Pancreas (tissue), 10 donors: ENCODE measurements around the gene KCNAB2. TPM values are rescaled to one million over a fixed set of nuclear protein-coding genes. Genes with fewer than 3 reads are reported as not detected.

ENCODE experiments used
- ATAC-seq, 4 donors: fragments of 200-7000 bp; cut with Tn5 transposase; one replicate each; pipeline versions ENCODE4 v1.8.0 to v1.9.1; 2020; ENCODE audit warnings: mild to moderate bottlenecking in 4 of 4, moderate library complexity in 4 of 4
- DNase-seq, 6 donors: peaks; one replicate each; pipeline ENCODE4 v3.0.0-alpha.2; 2020
- FAIRE-seq: peaks from 2 replicates; lab custom pipeline; 2012; peaks lifted over from hg19 to GRCh38; lab: Jason Lieb, UNC
- H3K27ac ChIP-seq, 4 donors: fragments of 200-600 bp; sonication (generic); 1 replicate in 3 of 4; 2 replicates in 1 of 4; pipeline versions ENCODE4 v1.5.0 to v1.8.0; 2020
- H3K27me3 ChIP-seq, 4 donors: fragments of 200-600 bp; one replicate each; pipeline ENCODE4 v1.8.0; 2021
- H3K36me3 ChIP-seq, 3 donors: fragments of 200-600 bp; sonication (generic) in 1 of 3; one replicate each; pipeline versions ENCODE4 v1.5.0 to v1.8.0; 2020 to 2021
- H3K4me1 ChIP-seq, 3 donors: fragments of 200-600 bp; one replicate each; pipeline ENCODE4 v1.8.0; 2021
- H3K4me3 ChIP-seq, 4 donors: fragments of 200-600 bp; sonication (generic) in 2 of 4; one replicate each; pipeline versions ENCODE4 v1.5.0 to v1.8.0; 2020 to 2021
- H3K9me3 ChIP-seq, 4 donors: fragments of 200-600 bp; one replicate each; pipeline ENCODE4 v1.8.0; 2021
- WGBS, 2 donors: extraction: QIAGEN DNeasy Blood & Tissue Kit; methylation state at CpG; one replicate each; pipeline ENCODE4 v1.1.7; 2013; 5-methylcytosine and 5-hydroxymethylcytosine counted together
- intact Hi-C, 3 donors: fragments of 100-400 bp; cut with DNase I; formaldehyde crosslinking; loops; one replicate each; pipeline versions ENCODE4 v1.11.1 to v1.14.2; 2022
- polyA plus RNA-seq, 2 donors: library from polyadenylated mRNA; stranded (reverse); fragments of 200-250 nt; gene quantifications; one replicate each; pipeline ENCODE4 v1.2.3, GENCODE V29; 2013
- total RNA-seq, 6 donors: library from RNA; stranded (reverse); fragmentation: NEBNext Ultra II Directional in 4 of 6; extraction: Animal tissue kit (Norgen Biotek cat#: 25700) in 4 of 6; gene quantifications; one replicate each; pipeline versions ENCODE4 v1.2.1 to v1.2.4, GENCODE V29; 2021 to 2023
- TF ChIP-seq, protein P1 (sequence below), 4 donors: fragments of 200-600 bp; sonication (generic) in 3 of 4; IDR thresholded peaks; one replicate each; pipeline versions ENCODE4 v1.5.0 to v1.8.0; 2021; ENCODE audit warnings: antibody characterized with exemption in 4 of 4
- donor health status: healthy with polysubstance abuse.
- donor health status: DM: no; HTN: no; CAD: no; lungs with moderate emphysema.
- donor health status: DM: no; HTN: no; CAD: no.
- donor health status: control.
- donor health status: control.
- donor health status: Bipolar disorder and iron deficiency.
- donor health status: DM: yes; HTN: yes; CAD: no.
- donor health status: DM: no; HTN: no; CAD: no.
- donor health status: DM: no; HTN: no; CAD: no.
- donor health status: DM: yes; HTN: yes; CAD: no.

The KCNAB2 gene
- total and polyA plus RNA-seq, 8 donors = 1.2 to 9.0 (median 4.3) TPM

DNA sequence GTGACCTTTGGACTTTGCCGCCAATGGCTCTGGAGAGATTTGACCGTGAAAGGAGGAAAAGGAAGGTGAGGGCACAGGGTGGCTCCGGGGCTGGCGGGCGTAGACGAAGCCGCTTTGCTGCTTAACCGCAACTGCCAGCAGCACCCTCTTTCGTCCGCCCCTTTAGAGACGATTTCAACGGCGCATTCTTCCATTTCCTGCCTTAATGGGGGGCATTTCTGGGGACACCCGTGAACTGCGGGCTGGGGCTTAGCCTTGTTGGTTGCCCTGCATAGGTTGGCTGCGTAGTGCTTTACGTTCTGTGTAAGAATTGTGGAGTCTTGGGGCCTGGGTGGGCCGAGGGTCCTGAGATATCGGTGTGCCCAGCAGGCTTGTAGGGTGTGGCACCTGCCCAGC is 46.8 kb upstream of the KCNAB2 start:
- DNase-seq (peak in 2 of 6 donors; percentile 30 to 32), ATAC-seq (no peak), FAIRE-seq (no peak)
- H3K4me3 ChIP-seq = no peak overlapping the region
- TF ChIP-seq, protein P1, sequence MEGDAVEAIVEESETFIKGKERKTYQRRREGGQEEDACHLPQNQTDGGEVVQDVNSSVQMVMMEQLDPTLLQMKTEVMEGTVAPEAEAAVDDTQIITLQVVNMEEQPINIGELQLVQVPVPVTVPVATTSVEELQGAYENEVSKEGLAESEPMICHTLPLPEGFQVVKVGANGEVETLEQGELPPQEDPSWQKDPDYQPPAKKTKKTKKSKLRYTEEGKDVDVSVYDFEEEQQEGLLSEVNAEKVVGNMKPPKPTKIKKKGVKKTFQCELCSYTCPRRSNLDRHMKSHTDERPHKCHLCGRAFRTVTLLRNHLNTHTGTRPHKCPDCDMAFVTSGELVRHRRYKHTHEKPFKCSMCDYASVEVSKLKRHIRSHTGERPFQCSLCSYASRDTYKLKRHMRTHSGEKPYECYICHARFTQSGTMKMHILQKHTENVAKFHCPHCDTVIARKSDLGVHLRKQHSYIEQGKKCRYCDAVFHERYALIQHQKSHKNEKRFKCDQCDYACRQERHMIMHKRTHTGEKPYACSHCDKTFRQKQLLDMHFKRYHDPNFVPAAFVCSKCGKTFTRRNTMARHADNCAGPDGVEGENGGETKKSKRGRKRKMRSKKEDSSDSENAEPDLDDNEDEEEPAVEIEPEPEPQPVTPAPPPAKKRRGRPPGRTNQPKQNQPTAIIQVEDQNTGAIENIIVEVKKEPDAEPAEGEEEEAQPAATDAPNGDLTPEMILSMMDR (IDR thresholded peaks at IDR 0.05) = no peak
- no peaks in the 10 kb centered on the region for H3K36me3 ChIP-seq
- H3K4me1 ChIP-seq = no peaks in the 10 kb centered on the region
- H3K27ac ChIP-seq = no peak overlapping the region
- 87 to 91% methylated on average over 19 of the region's 19 CpGs for WGBS, 2 donors
- H3K27me3 ChIP-seq = no peaks in the 10 kb centered on the region
- H3K9me3 ChIP-seq = no peaks in the 10 kb centered on the region
- intact Hi-C loops = no loop called here

DNA sequence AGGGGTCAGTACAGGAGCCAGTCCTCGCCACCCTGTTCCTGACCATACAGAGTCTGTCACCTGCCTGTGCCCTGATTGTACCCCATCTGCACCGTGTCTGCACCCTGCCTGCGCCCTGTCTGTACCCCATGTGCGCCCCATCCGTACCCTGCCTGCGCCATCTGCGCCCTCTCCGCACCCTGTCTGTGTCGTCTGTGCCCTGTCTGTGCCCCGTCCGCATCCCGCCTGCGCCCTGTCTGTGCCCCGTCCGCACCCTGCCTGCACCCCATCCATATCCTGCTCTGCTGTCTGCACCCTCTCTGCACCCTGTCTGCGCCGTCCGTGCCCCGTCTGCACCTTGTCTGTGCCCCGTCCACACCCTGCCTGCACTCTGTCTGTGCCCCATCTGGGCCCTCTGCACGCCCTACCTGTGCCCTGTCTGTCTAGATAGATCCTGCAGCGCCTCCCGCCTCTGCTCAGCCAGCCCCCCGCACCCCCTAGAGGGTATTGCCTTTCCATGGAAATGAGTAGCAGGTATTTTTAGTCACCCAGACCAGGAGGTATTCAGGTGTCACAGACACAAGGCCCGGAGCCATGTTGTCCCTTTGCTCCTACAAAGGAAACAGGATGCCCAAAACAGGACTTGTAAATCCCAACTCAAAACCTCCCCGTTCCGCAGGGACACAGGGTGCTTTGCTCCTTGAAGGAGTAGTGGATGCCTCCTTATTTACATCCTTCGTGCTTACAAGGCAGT is 45.8 kb upstream of the KCNAB2 start:
- DNase-seq = peak in 3 of 6 donors; percentile 17 to 63 (median 54)
- H3K4me3 ChIP-seq = no peak overlapping the region
- H3K36me3 ChIP-seq = no peaks in the 10 kb centered on the region
- FAIRE-seq = no peak
- H3K9me3 ChIP-seq = no peaks in the 10 kb centered on the region
- H3K27me3 ChIP-seq = no peaks in the 10 kb centered on the region
- intact Hi-C loops = no loop called here
- no peak overlapping the region for H3K27ac ChIP-seq
- WGBS, 2 donors = 85 to 90% methylated on average over 28 of the region's 28 CpGs
- TF ChIP-seq, protein P1 (IDR thresholded peaks at IDR 0.05) = no peak
- no peak for ATAC-seq
- H3K4me1 ChIP-seq = no peaks in the 10 kb centered on the region

DNA sequence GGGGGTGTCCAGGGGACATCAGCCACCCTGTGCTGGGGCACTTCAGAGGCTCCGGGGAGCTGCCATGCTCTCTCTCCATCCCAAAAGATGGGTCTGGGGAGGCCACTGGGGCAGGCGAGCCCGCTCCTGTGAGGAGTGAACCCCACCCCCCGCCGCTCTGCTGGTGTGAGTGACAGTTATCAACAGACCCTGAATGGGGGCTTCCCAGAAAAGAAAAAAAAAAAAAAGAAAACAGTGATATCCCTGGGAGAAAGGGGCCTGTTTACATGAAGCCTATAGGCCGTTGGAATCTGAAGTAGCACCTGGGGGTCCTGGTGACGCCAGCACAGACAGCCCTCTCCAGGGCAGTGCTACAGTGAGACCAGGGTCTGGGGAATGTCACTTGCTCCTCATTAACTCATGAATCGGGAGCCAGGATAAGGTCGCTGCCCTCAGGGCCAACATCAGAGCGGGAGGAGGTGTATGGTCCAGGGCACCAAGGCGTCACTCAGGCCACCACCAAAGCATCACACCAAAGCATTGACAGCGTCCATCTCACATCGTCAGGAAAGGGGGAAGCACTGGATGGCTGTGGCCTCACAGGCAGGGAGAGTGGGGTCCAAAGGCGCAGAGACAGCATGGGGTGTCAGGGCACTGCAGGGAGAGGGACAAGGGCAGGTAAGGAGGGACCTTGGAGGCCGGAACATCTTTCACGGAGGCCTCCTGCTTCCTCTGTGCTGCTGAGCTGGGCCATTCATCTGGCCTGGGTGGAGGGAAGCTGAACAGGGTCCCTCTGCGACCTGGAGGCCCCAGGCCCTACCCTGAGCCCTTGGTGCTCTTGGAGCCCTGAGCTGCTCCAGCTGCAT is 45.0 kb upstream of the KCNAB2 start:
- H3K36me3 ChIP-seq = no peaks in the 10 kb centered on the region
- no peaks in the 10 kb centered on the region for H3K27me3 ChIP-seq
- H3K4me3 ChIP-seq = no peak overlapping the region
- no peaks in the 10 kb centered on the region for H3K4me1 ChIP-seq
- no peak for ATAC-seq
- peak in 2 of 6 donors; percentile 34 to 35 for DNase-seq
- no peak overlapping the region for H3K27ac ChIP-seq
- intact Hi-C loops = no loop called here
- H3K9me3 ChIP-seq = no peaks in the 10 kb centered on the region
- no peak for FAIRE-seq
- TF ChIP-seq, protein P1 (IDR thresholded peaks at IDR 0.05) = no peak
- 82 to 88% methylated on average over 16 to 17 of the region's 17 CpGs for WGBS, 2 donors

DNA sequence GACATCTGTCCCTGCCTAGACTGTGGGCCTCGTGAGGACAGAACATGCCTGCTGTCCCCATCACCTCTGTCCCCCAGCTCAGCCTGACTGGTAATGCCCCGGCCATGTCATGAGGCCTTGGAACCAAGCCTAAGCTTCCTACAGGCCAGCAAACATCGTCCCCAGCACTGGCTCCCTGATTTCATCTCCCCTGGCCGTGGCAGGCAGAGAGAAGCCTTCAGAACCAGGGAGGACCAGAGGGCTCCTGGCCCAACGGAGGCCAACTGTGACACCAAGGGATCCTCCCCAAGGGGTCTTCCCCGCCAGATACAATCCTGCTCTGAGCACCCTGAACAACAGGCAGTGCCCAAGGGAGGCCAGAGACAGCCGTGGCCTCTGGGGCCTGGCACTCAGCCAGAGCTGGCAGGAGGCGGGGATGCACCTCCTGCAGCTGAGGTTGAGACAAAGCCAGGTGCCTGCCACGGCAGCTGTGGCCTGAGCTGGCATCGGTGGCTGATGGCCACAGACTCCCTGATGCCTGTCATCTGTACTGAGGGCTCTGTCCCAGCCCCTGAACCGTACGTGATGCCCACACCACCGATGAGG is 43.6 kb upstream of the KCNAB2 start:
- TF ChIP-seq, protein P1 (IDR thresholded peaks at IDR 0.05) = no peak
- DNase-seq (peak in 4 of 6 donors; percentile 48 to 78 (median 69)), FAIRE-seq (no peak), ATAC-seq (peak in 3 of 4 donors; percentile 70 to 80 (median 78))
- H3K4me1 ChIP-seq = no peaks in the 10 kb centered on the region
- intact Hi-C loops = no loop called here
- H3K9me3 ChIP-seq = no peaks in the 10 kb centered on the region
- no peak overlapping the region for H3K27ac ChIP-seq
- H3K36me3 ChIP-seq = no peaks in the 10 kb centered on the region
- H3K4me3 ChIP-seq = no peak overlapping the region
- WGBS, 2 donors = 28 to 29% methylated on average over 13 of the region's 13 CpGs
- H3K27me3 ChIP-seq = no peaks in the 10 kb centered on the region
